NCI-H146 treated with DMSO at 0.1 percent for 48 hours (cell line): ENCODE results near the gene C17orf107.
A peak's percentile ranks its signal among the peaks of the same experiment; 100 is the strongest.

ENCODE experiments used
- DNase-seq: peaks from one replicate; lab custom pipeline; 2025; ENCODE audit not compliant: unreplicated experiment; lab: John Stamatoyannopoulos, UW

C17orf107 gene

GRCh38 chr17:4948166-4948930 lies 49.0 kb downstream of the C17orf107 start, which contains the start of gene PFN1:
Gene PFN1 (minus strand): TSS chr17:4948530. CDS start chr17:4948394, 136 bp downstream.
- DNase-seq, result peak; percentile 77

GRCh38 chr17:4948931-4949320 lies 49.6 kb downstream of the C17orf107 start:
- DNase-seq, result peak; percentile 70

GRCh38 chr17:4949321-4950074 lies 50.2 kb downstream of the C17orf107 start:
- DNase-seq, result peak; percentile 55

- DNase-seq, result peak; percentile 55
These were observed 50.9 kb downstream of the C17orf107 start for GRCh38 chr17:4950075-4950745.

- no peak for DNase-seq
These were observed 51.4 kb downstream of the C17orf107 start, which contains the start of gene ENO3 for GRCh38 chr17:4950746-4951204. Gene ENO3 (plus strand): TSS chr17:4951119. CDS start chr17:4951830, 711 bp downstream.

- DNase-seq, result no peak
These were observed 52.1 kb downstream of the C17orf107 start for GRCh38 chr17:4951486-4951885.
